HepG2 (cell line): ENCODE measurements around the gene CERS1. TPM values are rescaled to one million over a fixed set of nuclear protein-coding genes. Genes with fewer than 3 reads are reported as not detected.

Experiments
- ARNT2 ChIP-seq: sonication (generic); formaldehyde crosslinking; IDR thresholded peaks from 2 replicates; pipeline ENCODE4 v1.8.0; 2022; ENCODE audit warnings: mild to moderate bottlenecking, low read depth, missing genetic modification reagents, moderate library complexity
- CENPT ChIP-seq: sonication (generic); formaldehyde crosslinking; IDR thresholded peaks from 2 replicates; pipeline ENCODE4 v1.8.0; 2022; ENCODE audit warnings: low read depth, mild to moderate bottlenecking, moderate library complexity, missing genetic modification reagents
- CENPX ChIP-seq: sonication (generic); formaldehyde crosslinking; IDR thresholded peaks from 2 replicates; pipeline ENCODE4 v1.9.0; 2021; ENCODE audit warnings: mild to moderate bottlenecking, missing genetic modification reagents, moderate library complexity
- GLI4 ChIP-seq: sonication (generic); formaldehyde crosslinking; IDR thresholded peaks from 2 replicates; pipeline ENCODE4 v1.5.1; 2020; ENCODE audit warnings: missing genetic modification reagents, mild to moderate bottlenecking, moderate library complexity, borderline replicate concordance
- HOXD1 ChIP-seq: sonication (generic); formaldehyde crosslinking; IDR thresholded peaks from 2 replicates; pipeline ENCODE4 v1.5.0; 2020; ENCODE audit warnings: missing genetic modification reagents
- NFYC ChIP-seq: IDR thresholded peaks from 2 replicates; pipeline ENCODE4 v1.6.1; 2016; ENCODE audit warnings: missing genetic modification reagents, missing compliant biosample characterization
- NR3C1 ChIP-seq: sonication (generic); formaldehyde crosslinking; IDR thresholded peaks from 2 replicates; pipeline ENCODE4 v1.4.0; 2020; ENCODE audit warnings: missing genetic modification reagents
- PAF1 ChIP-seq: IDR thresholded peaks from 2 replicates; pipeline ENCODE4 v1.6.1; 2016; ENCODE audit warnings: missing genetic modification reagents, missing compliant biosample characterization
- PHF8 ChIP-seq: sonication (generic); formaldehyde crosslinking; IDR thresholded peaks from 2 replicates; pipeline ENCODE4 v1.5.0; 2020; ENCODE audit warnings: missing genetic modification reagents
- SRSF4 ChIP-seq: fragments of 200-400 bp; formaldehyde crosslinking; IDR thresholded peaks from one replicate; pipeline ENCODE4 v1.6.1; 2018; ENCODE audit warnings: mild to moderate bottlenecking, low read depth, low read length, moderate library complexity; ENCODE audit not compliant: poor library complexity, severe bottlenecking
- THYN1 ChIP-seq: sonication (generic); formaldehyde crosslinking; IDR thresholded peaks from 2 replicates; pipeline ENCODE4 v1.8.1; 2023; ENCODE audit warnings: low read depth, mild to moderate bottlenecking, moderate library complexity, missing genetic modification reagents, borderline replicate concordance
- ZBTB8A ChIP-seq: sonication (generic); formaldehyde crosslinking; IDR thresholded peaks from 2 replicates; pipeline ENCODE4 v1.4.0; 2020; ENCODE audit warnings: mild to moderate bottlenecking, low read depth, missing genetic modification reagents, borderline replicate concordance
- ZNF205 ChIP-seq: IDR thresholded peaks from 2 replicates; pipeline ENCODE4 v1.6.1; 2018; ENCODE audit warnings: missing biosample characterization, missing genetic modification reagents
- ZNF207 ChIP-seq: fragments of 450-650 bp; IDR thresholded peaks from 2 replicates; pipeline ENCODE4 v1.6.1; 2016; ENCODE audit warnings: antibody characterized with exemption, borderline replicate concordance
- ZNF230 ChIP-seq: sonication (generic); formaldehyde crosslinking; IDR thresholded peaks from 2 replicates; pipeline ENCODE4 v1.4.0; 2020; ENCODE audit warnings: mild to moderate bottlenecking, missing genetic modification reagents
- ZNF577 ChIP-seq: sonication (generic); formaldehyde crosslinking; IDR thresholded peaks from 2 replicates; pipeline ENCODE4 v1.4.0; 2020; ENCODE audit warnings: mild to moderate bottlenecking, low read depth, missing genetic modification reagents, borderline replicate concordance
- polyA plus RNA-seq, 8 experiments: library from polyadenylated mRNA; depleted of rRNA in 3 of 8; stranded (reverse) in 7 of 8; unstranded in 1 of 8; fragments of >200 nt; fragmentation: Illumina TruSeq in 4 of 8; extraction: Trizol in 4 of 8; gene quantifications; 2 replicates each; pipeline versions ENCODE4 v1.2.1 to v1.2.3, GENCODE V29; 2011 to 2016; ENCODE audit warnings: low read depth in 4 of 8, missing spikeins in 1 of 8, mixed read lengths in 1 of 8; ENCODE audit not compliant: insufficient read depth in 1 of 8
- total RNA-seq, 5 experiments: library from RNA; depleted of rRNA; stranded (reverse); fragments of >200 nt; fragmentation: Illumina TruSeq; extraction: Trizol; gene quantifications; 2 replicates each; pipeline ENCODE4 v1.2.3, GENCODE V29; 2016; ENCODE audit warnings: low read depth in 1 of 5
- TF ChIP-seq, protein P1 (sequence below): sonication (generic); formaldehyde crosslinking; IDR thresholded peaks from 2 replicates; pipeline ENCODE4 v1.5.0; 2020; ENCODE audit warnings: mild to moderate bottlenecking, missing genetic modification reagents, moderate library complexity
- TF ChIP-seq, protein P2 (sequence below): sonication (generic); formaldehyde crosslinking; IDR thresholded peaks from 2 replicates; pipeline ENCODE4 v1.4.0; 2020; ENCODE audit warnings: missing genetic modification reagents
- TF ChIP-seq, protein P3 (sequence below): IDR thresholded peaks from 2 replicates; pipeline ENCODE4 v1.6.1; 2018; ENCODE audit warnings: missing genetic modification reagents
- TF ChIP-seq, protein P4 (sequence below): IDR thresholded peaks from 2 replicates; pipeline ENCODE4 v1.6.1; 2016; ENCODE audit warnings: missing compliant biosample characterization, missing genetic modification reagents, borderline replicate concordance

CERS1 gene
- total and polyA plus RNA-seq, 2 of the 13 experiments (the other 11 are each of a cell fraction or from before 2014, with no cell fraction given), result 4.6 to 9.8 TPM

DNA sequence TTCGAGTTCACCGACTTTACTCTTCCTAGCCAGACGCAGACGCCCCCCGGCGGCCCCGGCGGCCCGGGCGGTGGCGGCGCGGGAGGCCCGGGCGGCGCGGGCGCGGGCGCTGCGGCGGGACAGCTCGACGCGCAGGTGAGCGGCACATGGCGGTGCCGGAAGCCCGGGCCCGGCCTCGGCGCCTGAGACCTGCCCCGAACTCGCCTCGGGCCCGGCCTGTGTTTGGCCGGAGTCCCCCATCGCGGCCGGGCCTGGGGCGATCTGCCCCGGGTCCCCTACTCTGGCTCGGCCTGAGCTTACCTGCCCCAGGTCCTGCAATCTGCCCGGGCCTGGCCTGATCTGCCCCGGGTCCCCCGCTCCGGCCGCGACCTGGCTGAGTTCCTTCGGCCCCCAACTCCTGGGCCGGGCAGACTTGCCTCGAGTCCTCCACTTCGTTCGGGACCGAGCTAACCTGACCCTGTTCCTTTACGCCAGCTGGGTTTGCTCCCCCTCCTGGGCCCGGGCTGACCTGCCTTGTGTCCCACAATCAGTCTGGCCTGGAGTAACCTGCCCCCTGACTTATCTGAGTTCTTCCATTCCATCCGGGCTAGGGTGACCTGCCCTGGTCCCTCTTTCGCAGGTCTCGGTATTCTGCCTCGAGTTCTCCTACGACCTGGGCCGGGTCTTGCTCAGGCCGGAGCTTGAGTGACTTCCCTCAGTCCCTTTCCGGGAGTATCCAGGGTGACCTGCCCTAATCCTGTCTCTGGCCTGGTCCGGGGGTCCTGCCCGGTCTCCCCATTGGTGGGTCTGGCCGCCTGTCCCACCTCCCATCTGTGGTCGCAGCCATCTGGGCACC, 63.4 kb downstream of the CERS1 start (continued):
- TF ChIP-seq, protein P1, sequence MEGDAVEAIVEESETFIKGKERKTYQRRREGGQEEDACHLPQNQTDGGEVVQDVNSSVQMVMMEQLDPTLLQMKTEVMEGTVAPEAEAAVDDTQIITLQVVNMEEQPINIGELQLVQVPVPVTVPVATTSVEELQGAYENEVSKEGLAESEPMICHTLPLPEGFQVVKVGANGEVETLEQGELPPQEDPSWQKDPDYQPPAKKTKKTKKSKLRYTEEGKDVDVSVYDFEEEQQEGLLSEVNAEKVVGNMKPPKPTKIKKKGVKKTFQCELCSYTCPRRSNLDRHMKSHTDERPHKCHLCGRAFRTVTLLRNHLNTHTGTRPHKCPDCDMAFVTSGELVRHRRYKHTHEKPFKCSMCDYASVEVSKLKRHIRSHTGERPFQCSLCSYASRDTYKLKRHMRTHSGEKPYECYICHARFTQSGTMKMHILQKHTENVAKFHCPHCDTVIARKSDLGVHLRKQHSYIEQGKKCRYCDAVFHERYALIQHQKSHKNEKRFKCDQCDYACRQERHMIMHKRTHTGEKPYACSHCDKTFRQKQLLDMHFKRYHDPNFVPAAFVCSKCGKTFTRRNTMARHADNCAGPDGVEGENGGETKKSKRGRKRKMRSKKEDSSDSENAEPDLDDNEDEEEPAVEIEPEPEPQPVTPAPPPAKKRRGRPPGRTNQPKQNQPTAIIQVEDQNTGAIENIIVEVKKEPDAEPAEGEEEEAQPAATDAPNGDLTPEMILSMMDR (CRISPR knock-in tag), result peak; percentile 23; the same call in 1 of the 2 replicates
- no peak for TF ChIP-seq THYN1 (CRISPR knock-in tag)
- TF ChIP-seq HOXD1 (CRISPR knock-in tag), result no peak
- no peak for TF ChIP-seq CENPX (CRISPR knock-in tag)
- TF ChIP-seq NR3C1 (CRISPR knock-in tag), result no peak
- no peak for TF ChIP-seq NFYC
- TF ChIP-seq PHF8 (CRISPR knock-in tag), result no peak
- TF ChIP-seq ZBTB8A (CRISPR knock-in tag), result no peak
- TF ChIP-seq, protein P2, sequence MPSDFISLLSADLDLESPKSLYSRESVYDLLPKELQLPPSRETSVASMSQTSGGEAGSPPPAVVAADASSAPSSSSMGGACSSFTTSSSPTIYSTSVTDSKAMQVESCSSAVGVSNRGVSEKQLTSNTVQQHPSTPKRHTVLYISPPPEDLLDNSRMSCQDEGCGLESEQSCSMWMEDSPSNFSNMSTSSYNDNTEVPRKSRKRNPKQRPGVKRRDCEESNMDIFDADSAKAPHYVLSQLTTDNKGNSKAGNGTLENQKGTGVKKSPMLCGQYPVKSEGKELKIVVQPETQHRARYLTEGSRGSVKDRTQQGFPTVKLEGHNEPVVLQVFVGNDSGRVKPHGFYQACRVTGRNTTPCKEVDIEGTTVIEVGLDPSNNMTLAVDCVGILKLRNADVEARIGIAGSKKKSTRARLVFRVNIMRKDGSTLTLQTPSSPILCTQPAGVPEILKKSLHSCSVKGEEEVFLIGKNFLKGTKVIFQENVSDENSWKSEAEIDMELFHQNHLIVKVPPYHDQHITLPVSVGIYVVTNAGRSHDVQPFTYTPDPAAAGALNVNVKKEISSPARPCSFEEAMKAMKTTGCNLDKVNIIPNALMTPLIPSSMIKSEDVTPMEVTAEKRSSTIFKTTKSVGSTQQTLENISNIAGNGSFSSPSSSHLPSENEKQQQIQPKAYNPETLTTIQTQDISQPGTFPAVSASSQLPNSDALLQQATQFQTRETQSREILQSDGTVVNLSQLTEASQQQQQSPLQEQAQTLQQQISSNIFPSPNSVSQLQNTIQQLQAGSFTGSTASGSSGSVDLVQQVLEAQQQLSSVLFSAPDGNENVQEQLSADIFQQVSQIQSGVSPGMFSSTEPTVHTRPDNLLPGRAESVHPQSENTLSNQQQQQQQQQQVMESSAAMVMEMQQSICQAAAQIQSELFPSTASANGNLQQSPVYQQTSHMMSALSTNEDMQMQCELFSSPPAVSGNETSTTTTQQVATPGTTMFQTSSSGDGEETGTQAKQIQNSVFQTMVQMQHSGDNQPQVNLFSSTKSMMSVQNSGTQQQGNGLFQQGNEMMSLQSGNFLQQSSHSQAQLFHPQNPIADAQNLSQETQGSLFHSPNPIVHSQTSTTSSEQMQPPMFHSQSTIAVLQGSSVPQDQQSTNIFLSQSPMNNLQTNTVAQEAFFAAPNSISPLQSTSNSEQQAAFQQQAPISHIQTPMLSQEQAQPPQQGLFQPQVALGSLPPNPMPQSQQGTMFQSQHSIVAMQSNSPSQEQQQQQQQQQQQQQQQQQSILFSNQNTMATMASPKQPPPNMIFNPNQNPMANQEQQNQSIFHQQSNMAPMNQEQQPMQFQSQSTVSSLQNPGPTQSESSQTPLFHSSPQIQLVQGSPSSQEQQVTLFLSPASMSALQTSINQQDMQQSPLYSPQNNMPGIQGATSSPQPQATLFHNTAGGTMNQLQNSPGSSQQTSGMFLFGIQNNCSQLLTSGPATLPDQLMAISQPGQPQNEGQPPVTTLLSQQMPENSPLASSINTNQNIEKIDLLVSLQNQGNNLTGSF (CRISPR knock-in tag), result 0 out of 2 replicates have a peak, but pooled peaks have one; percentile 43
- TF ChIP-seq, protein P3, sequence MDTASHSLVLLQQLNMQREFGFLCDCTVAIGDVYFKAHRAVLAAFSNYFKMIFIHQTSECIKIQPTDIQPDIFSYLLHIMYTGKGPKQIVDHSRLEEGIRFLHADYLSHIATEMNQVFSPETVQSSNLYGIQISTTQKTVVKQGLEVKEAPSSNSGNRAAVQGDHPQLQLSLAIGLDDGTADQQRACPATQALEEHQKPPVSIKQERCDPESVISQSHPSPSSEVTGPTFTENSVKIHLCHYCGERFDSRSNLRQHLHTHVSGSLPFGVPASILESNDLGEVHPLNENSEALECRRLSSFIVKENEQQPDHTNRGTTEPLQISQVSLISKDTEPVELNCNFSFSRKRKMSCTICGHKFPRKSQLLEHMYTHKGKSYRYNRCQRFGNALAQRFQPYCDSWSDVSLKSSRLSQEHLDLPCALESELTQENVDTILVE (CRISPR knock-in tag), result no peak
- TF ChIP-seq GLI4 (CRISPR knock-in tag), result peak; percentile 36; the same call in 1 of the 2 replicates
- TF ChIP-seq CENPT, result no peak
- TF ChIP-seq ZNF230 (CRISPR knock-in tag), result no peak
- TF ChIP-seq PAF1, result no peak
- no peak for TF ChIP-seq ZNF205 (CRISPR knock-in tag)
- TF ChIP-seq SRSF4, result no peak
- TF ChIP-seq, protein P4, sequence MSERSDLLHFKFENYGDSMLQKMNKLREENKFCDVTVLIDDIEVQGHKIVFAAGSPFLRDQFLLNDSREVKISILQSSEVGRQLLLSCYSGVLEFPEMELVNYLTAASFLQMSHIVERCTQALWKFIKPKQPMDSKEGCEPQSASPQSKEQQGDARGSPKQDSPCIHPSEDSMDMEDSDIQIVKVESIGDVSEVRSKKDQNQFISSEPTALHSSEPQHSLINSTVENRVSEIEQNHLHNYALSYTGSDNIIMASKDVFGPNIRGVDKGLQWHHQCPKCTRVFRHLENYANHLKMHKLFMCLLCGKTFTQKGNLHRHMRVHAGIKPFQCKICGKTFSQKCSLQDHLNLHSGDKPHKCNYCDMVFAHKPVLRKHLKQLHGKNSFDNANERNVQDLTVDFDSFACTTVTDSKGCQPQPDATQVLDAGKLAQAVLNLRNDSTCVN (CRISPR knock-in tag), result 0 out of 2 replicates have a peak, but pooled peaks have one; percentile 15
- peak; percentile 3; the same call in 1 of the 2 replicates for TF ChIP-seq ARNT2 (CRISPR knock-in tag)
- TF ChIP-seq ZNF207, result no peak
- no peak for TF ChIP-seq ZNF577 (CRISPR knock-in tag)
